SK-N-SH treated with all-trans-retinoic acid at 6 μM for 48 hours (cell line): ENCODE results near the gene C16orf95.
"Not testable (repeated sequence)": the region's sequence is repeated elsewhere in the genome, so short reads cannot be mapped to it uniquely, and the experiment has no call there.

Experiments used
- ATAC-seq: fragments of 200-7000 bp; cut with Tn5 transposase; 3 replicates; pipeline ENCODE4 v1.9.1; 2020; ENCODE audit warnings: mild to moderate bottlenecking, moderate library complexity
- ARNTL ChIP-seq: fragments of 450-650 bp; formaldehyde crosslinking; IDR thresholded peaks from 2 replicates; pipeline ENCODE4 v1.5.0; 2020; ENCODE audit warnings: low read depth, mild to moderate bottlenecking, moderate library complexity, borderline replicate concordance
- BACH2 ChIP-seq: fragments of 250-450 bp; sonication (Bioruptor Pico); IDR thresholded peaks from 2 replicates; pipeline ENCODE4 v1.9.0; 2021; ENCODE audit warnings: mild to moderate bottlenecking, borderline replicate concordance
- CREB5 ChIP-seq: fragments of 250-450 bp; sonication (Bioruptor Pico); IDR thresholded peaks from 2 replicates; pipeline ENCODE4 v1.5.1; 2020; ENCODE audit warnings: low read depth, mild to moderate bottlenecking, moderate library complexity
- CSDC2 ChIP-seq: fragments of 250-450 bp; sonication (Bioruptor Pico); IDR thresholded peaks from 2 replicates; pipeline ENCODE4 v1.5.0; 2020; ENCODE audit warnings: mild to moderate bottlenecking, moderate library complexity
- ESRRG ChIP-seq: fragments of 250-450 bp; sonication (Bioruptor Pico); IDR thresholded peaks from 2 replicates; pipeline ENCODE4 v1.6.1; 2021; ENCODE audit warnings: mild to moderate bottlenecking
- GLIS3 ChIP-seq: fragments of 250-450 bp; sonication (Bioruptor Pico); IDR thresholded peaks from 2 replicates; pipeline ENCODE4 v1.5.0; 2020; ENCODE audit warnings: mild to moderate bottlenecking, moderate library complexity
- ISL1 ChIP-seq: fragments of 250-450 bp; sonication (Bioruptor Pico); IDR thresholded peaks from 2 replicates; pipeline ENCODE4 v2.1.2; 2022; ENCODE audit warnings: mild to moderate bottlenecking, moderate library complexity
- OSR1 ChIP-seq: fragments of 250-450 bp; sonication (Bioruptor Pico); IDR thresholded peaks from 2 replicates; pipeline ENCODE4 v1.8.0; 2022; ENCODE audit warnings: moderate library complexity, mild to moderate bottlenecking, inconsistent platforms
- PATZ1 ChIP-seq: fragments of 250-450 bp; sonication (Bioruptor Pico); IDR thresholded peaks from 2 replicates; pipeline ENCODE4 v1.8.0; 2020; ENCODE audit warnings: mild to moderate bottlenecking, moderate library complexity, borderline replicate concordance
- PPARA ChIP-seq: fragments of 250-450 bp; sonication (Bioruptor Pico); IDR thresholded peaks from 2 replicates; pipeline ENCODE4 v1.5.0; 2020; ENCODE audit warnings: mild to moderate bottlenecking, borderline replicate concordance
- RARB ChIP-seq: fragments of 250-450 bp; sonication (Bioruptor Pico); IDR thresholded peaks from 2 replicates; pipeline ENCODE4 v1.8.0; 2021; ENCODE audit warnings: mild to moderate bottlenecking, moderate library complexity
- SNAI2 ChIP-seq: fragments of 250-450 bp; sonication (Bioruptor Pico); IDR thresholded peaks from 2 replicates; pipeline ENCODE4 v1.5.0; 2020; ENCODE audit warnings: mild to moderate bottlenecking, moderate library complexity
- TCF4 ChIP-seq: fragments of 250-450 bp; sonication (Bioruptor Pico); IDR thresholded peaks from 2 replicates; pipeline ENCODE4 v1.8.0; 2021; ENCODE audit warnings: mild to moderate bottlenecking, moderate library complexity, borderline replicate concordance
- TSHZ2 ChIP-seq: fragments of 250-450 bp; sonication (Bioruptor Pico); IDR thresholded peaks from 2 replicates; pipeline ENCODE4 v1.5.0; 2020; ENCODE audit warnings: mild to moderate bottlenecking, moderate library complexity
- ZC3H10 ChIP-seq: fragments of 250-450 bp; sonication (Bioruptor Pico); IDR thresholded peaks from 2 replicates; pipeline ENCODE4 v1.5.1; 2021; ENCODE audit warnings: mild to moderate bottlenecking, moderate library complexity
- ZFP3 ChIP-seq: fragments of 250-450 bp; sonication (Bioruptor Pico); IDR thresholded peaks from 2 replicates; pipeline ENCODE4 v1.5.0; 2020; ENCODE audit warnings: mild to moderate bottlenecking, moderate library complexity
- ZFP30 ChIP-seq: fragments of 450-650 bp; formaldehyde crosslinking; IDR thresholded peaks from 2 replicates; pipeline ENCODE4 v1.5.0; 2022; ENCODE audit warnings: mild to moderate bottlenecking, moderate library complexity
- ZNF565 ChIP-seq: fragments of 450-650 bp; formaldehyde crosslinking; conservative IDR thresholded peaks from 2 replicates; pipeline ENCODE4 v1.5.0; 2020; ENCODE audit warnings: low read depth, mild to moderate bottlenecking, moderate library complexity
- ZNF70 ChIP-seq: fragments of 450-650 bp; formaldehyde crosslinking; IDR thresholded peaks from 2 replicates; pipeline ENCODE4 v1.5.0; 2020; ENCODE audit warnings: mild to moderate bottlenecking, moderate library complexity

The C16orf95 gene

GRCh38 chr16:87344165-87344930, 27.2 kb upstream of the C16orf95 start:
- no peak for ATAC-seq
- TF ChIP-seq BACH2 (no peak), SNAI2 (CRISPR knock-in tag) (no peak), PPARA (CRISPR knock-in tag) (no peak), ZNF70 (CRISPR knock-in tag) (no peak), OSR1 (CRISPR knock-in tag) (no peak), RARB (CRISPR knock-in tag) (no peak), ZFP30 (CRISPR knock-in tag) (no peak)

- no peak for ATAC-seq
- TF ChIP-seq ARNTL (CRISPR knock-in tag) (no peak), RARB (CRISPR knock-in tag) (no peak), ZFP30 (CRISPR knock-in tag) (no peak), ZNF70 (CRISPR knock-in tag) (no peak)
These were observed 26.5 kb upstream of the C16orf95 start for GRCh38 chr16:87343753-87344050.

GRCh38 chr16:87342978-87343752, 26.0 kb upstream of the C16orf95 start:
- ATAC-seq, result no peak
- TF ChIP-seq TCF4 (CRISPR knock-in tag) (no peak), PPARA (CRISPR knock-in tag) (no peak), PATZ1 (CRISPR knock-in tag) (no peak)
- TF ChIP-seq, all 23 proteins: peak for 0

GRCh38 chr16:87342504-87342903, 25.3 kb upstream of the C16orf95 start:
- no peak for TF ChIP-seq ESRRG (CRISPR knock-in tag)
- TF ChIP-seq, all 23 proteins: peak for 0
- no peak for ATAC-seq

GRCh38 chr16:87340198-87340597, 23.0 kb upstream of the C16orf95 start:
- TF ChIP-seq SNAI2 (CRISPR knock-in tag), result no peak
- no peak for TF ChIP-seq TSHZ2 (CRISPR knock-in tag)

GRCh38 chr16:87339724-87340105, 22.5 kb upstream of the C16orf95 start:
- ATAC-seq, result not testable (repeated sequence)

More at GRCh38 chr16:87340198-87340597, 23.0 kb upstream of the C16orf95 start:
- no peak for ATAC-seq

- no peak for ATAC-seq
- TF ChIP-seq ISL1 (CRISPR knock-in tag) (no peak), RARB (CRISPR knock-in tag) (no peak), TSHZ2 (CRISPR knock-in tag) (no peak), GLIS3 (no peak), CSDC2 (no peak), CREB5 (CRISPR knock-in tag) (no peak), ZC3H10 (CRISPR knock-in tag) (no peak), ZNF565 (CRISPR knock-in tag) (no peak), ZFP3 (CRISPR knock-in tag) (no peak), SNAI2 (CRISPR knock-in tag) (no peak), TCF4 (CRISPR knock-in tag) (no peak)
These were observed 22.0 kb upstream of the C16orf95 start for GRCh38 chr16:87339086-87339723.
